H1 (cell line): ENCODE data around the gene ICA1. TPM values are rescaled to one million over a fixed set of nuclear protein-coding genes. Genes with fewer than 3 reads are reported as not detected.

Experiments
- CTCF ChIA-PET: fragments of 300-600 bp; sonication (Branson Sonifier 250); formaldehyde crosslinking; loops from one replicate; lab custom pipeline; 2021; ENCODE audit not compliant: partially characterized antibody; lab: Charles Lee
- POLR2A ChIA-PET: fragments of 300-600 bp; sonication (Branson Sonifier 250); formaldehyde crosslinking; loops from one replicate; lab custom pipeline; 2021; ENCODE audit warnings: inconsistent platforms; ENCODE audit not compliant: partially characterized antibody; lab: Charles Lee
- DNase-seq, 2 experiments: peaks; one replicate each; pipeline versions ENCODE4 v3.0.0 to v3.0.0-alpha.2; 2010 to 2022; ENCODE audit warnings: low spot score in 2 of 2, low read depth in 1 of 2, mixed read lengths in 1 of 2
- FAIRE-seq: peaks from 2 replicates; lab custom pipeline; 2011; peaks lifted over from hg19 to GRCh38; lab: Jason Lieb, UNC
- H2AFZ ChIP-seq: 2 replicates; pipeline ENCODE4 v1.8.1; 2012; ENCODE audit warnings: low read length, inconsistent platforms
- H2AK5ac ChIP-seq: 2 replicates; pipeline ENCODE4 v1.6.1; 2013; ENCODE audit warnings: low read depth, low read length
- H2BK120ac ChIP-seq: replicated peaks from 2 replicates; pipeline ENCODE3; 2013; ENCODE audit warnings: low read depth, low read length, inconsistent platforms
- H2BK12ac ChIP-seq: 2 replicates; pipeline ENCODE4 v1.6.1; 2013; ENCODE audit warnings: low read depth, low read length
- H2BK15ac ChIP-seq: 2 replicates; pipeline ENCODE4 v1.6.1; 2013; ENCODE audit warnings: low read length
- H2BK20ac ChIP-seq: 2 replicates; pipeline ENCODE4 v1.6.1; 2013; ENCODE audit warnings: low read length
- H2BK5ac ChIP-seq: 2 replicates; pipeline ENCODE4 v1.6.1; 2013; ENCODE audit warnings: low read depth, low read length
- H3K14ac ChIP-seq: 2 replicates; pipeline ENCODE4 v1.6.1; 2013; ENCODE audit warnings: inconsistent platforms; ENCODE audit not compliant: insufficient read length
- H3K18ac ChIP-seq: 2 replicates; pipeline ENCODE4 v1.6.1; 2013; ENCODE audit warnings: low read length; ENCODE audit errors: extremely low read depth
- H3K23ac ChIP-seq: 2 replicates; pipeline ENCODE4 v1.6.1; 2013; ENCODE audit warnings: inconsistent platforms; ENCODE audit not compliant: insufficient read length
- H3K23me2 ChIP-seq: 2 replicates; pipeline ENCODE4 v1.6.1; 2013; ENCODE audit warnings: low read depth, low read length
- H3K27ac ChIP-seq: 2 replicates; pipeline ENCODE4 v1.6.1; 2011; ENCODE audit warnings: low read depth, low read length, inconsistent platforms
- H3K27me3 ChIP-seq, 4 experiments: replicated peaks in 1 of 4; 1 replicate in 1 of 4; 2 replicates in 3 of 4; pipeline versions ENCODE4 v1.6.1 to v1.8.1; 2011 to 2013; ENCODE audit warnings: low read length in 3 of 4, mild to moderate bottlenecking in 3 of 4, inconsistent platforms in 2 of 4, mixed read lengths in 2 of 4, moderate library complexity in 1 of 4; ENCODE audit not compliant: control insufficient read depth in 3 of 4, insufficient read depth in 3 of 4; ENCODE audit errors: extremely low read depth in 1 of 4
- H3K36me3 ChIP-seq, 4 experiments: 2 replicates each; pipeline versions ENCODE4 v1.6.1 to v1.8.1; 2011 to 2013; ENCODE audit warnings: mild to moderate bottlenecking in 4 of 4, low read length in 3 of 4, moderate library complexity in 2 of 4, control low read depth in 1 of 4, inconsistent platforms in 1 of 4; ENCODE audit not compliant: insufficient read depth in 4 of 4, control insufficient read depth in 2 of 4
- H3K4ac ChIP-seq: replicated peaks from 2 replicates; pipeline ENCODE3; 2013; ENCODE audit warnings: low read length, low read depth, mixed read lengths, inconsistent platforms; ENCODE audit not compliant: insufficient read length
- H3K4me1 ChIP-seq, 4 experiments: replicated peaks in 1 of 4; 1 replicate in 1 of 4; 2 replicates in 3 of 4; pipeline versions ENCODE4 v1.6.1 to v1.8.1; 2011 to 2013; ENCODE audit warnings: low read length in 3 of 4, inconsistent platforms in 2 of 4, mixed read lengths in 1 of 4; ENCODE audit not compliant: insufficient read depth in 4 of 4, control insufficient read depth in 3 of 4
- H3K4me2 ChIP-seq, 2 experiments: 2 replicates each; pipeline versions ENCODE4 v1.6.1 to v1.8.1; 2011 to 2013; ENCODE audit warnings: low read depth in 2 of 2, low read length in 2 of 2, control low read depth in 1 of 2, inconsistent platforms in 1 of 2, mild to moderate bottlenecking in 1 of 2; ENCODE audit not compliant: insufficient read depth in 1 of 2
- H3K4me3 ChIP-seq, 4 experiments: fragments of 200-600, 300-600 bp in 1 of 4; sonication (generic), shearing (Covaris generic), sonication (Bioruptor Twin) in 1 of 4; 2 replicates each; pipeline versions ENCODE4 v1.5.1 to v1.8.1; 2011 to 2016; ENCODE audit warnings: low read length in 4 of 4, low read depth in 3 of 4, control low read depth in 2 of 4, inconsistent platforms in 2 of 4, mild to moderate bottlenecking in 2 of 4, mixed read lengths in 1 of 4, moderate library complexity in 1 of 4; ENCODE audit not compliant: insufficient read depth in 2 of 4; ENCODE audit errors: extremely low read depth in 1 of 4
- H3K56ac ChIP-seq: replicated peaks from 2 replicates; pipeline ENCODE3; 2013; ENCODE audit warnings: low read depth, mild to moderate bottlenecking, mixed read lengths, low read length, inconsistent platforms; ENCODE audit not compliant: insufficient read length
- H3K79me1 ChIP-seq: 2 replicates; pipeline ENCODE4 v1.6.1; 2013; ENCODE audit warnings: low read depth, low read length, control low read depth
- H3K79me2 ChIP-seq, 2 experiments: 2 replicates each; pipeline versions ENCODE4 v1.6.1 to v1.8.1; 2012 to 2013; ENCODE audit warnings: low read length in 2 of 2, mild to moderate bottlenecking in 2 of 2, inconsistent platforms in 1 of 2; ENCODE audit not compliant: insufficient read depth in 2 of 2, control insufficient read depth in 1 of 2
- H3K9ac ChIP-seq, 4 experiments: replicated peaks in 1 of 4; 1 replicate in 1 of 4; 2 replicates in 3 of 4; pipeline versions ENCODE4 v1.6.1 to v1.8.1; 2011 to 2013; ENCODE audit warnings: low read depth in 3 of 4, low read length in 3 of 4, control low read depth in 2 of 4, mild to moderate bottlenecking in 2 of 4, moderate library complexity in 2 of 4, inconsistent platforms in 1 of 4; ENCODE audit errors: extremely low read depth in 1 of 4
- H3K9me3 ChIP-seq, 2 experiments: 2 replicates each; pipeline versions ENCODE4 v1.6.1 to v1.8.1; 2012 to 2013; ENCODE audit warnings: mild to moderate bottlenecking in 2 of 2, moderate library complexity in 2 of 2, control low read depth in 1 of 2, inconsistent platforms in 1 of 2, low read depth in 1 of 2, low read length in 1 of 2, mixed read lengths in 1 of 2; ENCODE audit not compliant: insufficient read depth in 2 of 2
- H4K20me1 ChIP-seq, 2 experiments: replicated peaks in 1 of 2; 2 replicates each; pipeline versions ENCODE3 to v1.8.1; 2011 to 2013; ENCODE audit warnings: inconsistent platforms in 2 of 2, low read length in 2 of 2, mild to moderate bottlenecking in 1 of 2; ENCODE audit not compliant: insufficient read depth in 2 of 2, control insufficient read depth in 1 of 2
- H4K5ac ChIP-seq: 2 replicates; pipeline ENCODE4 v1.6.1; 2013; ENCODE audit warnings: low read length, low read depth, mixed read lengths, inconsistent platforms; ENCODE audit not compliant: insufficient read length
- H4K8ac ChIP-seq: 2 replicates; pipeline ENCODE4 v1.8.0; 2013; ENCODE audit warnings: mild to moderate bottlenecking, moderate library complexity, low read length, inconsistent platforms; ENCODE audit not compliant: insufficient read depth; ENCODE audit errors: extremely low read depth
- H4K91ac ChIP-seq: replicated peaks from 2 replicates; pipeline ENCODE3; 2013; ENCODE audit warnings: low read length, mixed read lengths, inconsistent platforms; ENCODE audit not compliant: insufficient read length
- CEBPB ChIP-seq: IDR thresholded peaks from 2 replicates; pipeline ENCODE4 v1.6.1; 2012; ENCODE audit warnings: low read depth, low read length
- KDM1A ChIP-seq: fragments of 200-600, 300-600 bp; sonication (generic); IDR thresholded peaks from 2 replicates; pipeline ENCODE4 v1.7.1; 2016; ENCODE audit warnings: mild to moderate bottlenecking, low read length, borderline replicate concordance
- SIX5 ChIP-seq: IDR thresholded peaks from 2 replicates; pipeline ENCODE4 v1.6.1; 2011; ENCODE audit warnings: mild to moderate bottlenecking, low read depth, low read length
- TBP ChIP-seq: IDR thresholded peaks from 2 replicates; pipeline ENCODE4 v1.6.1; 2011; ENCODE audit warnings: low read depth, low read length, improper control_type of control experiment
- TEAD4 ChIP-seq: IDR thresholded peaks from 2 replicates; pipeline ENCODE4 v1.6.1; 2012; ENCODE audit warnings: low read depth, low read length, inconsistent platforms, mixed read lengths
- WGBS, 2 experiments: shearing (Covaris generic) in 1 of 2; methylation state at CpG; one replicate each; pipeline versions ENCODE4 v1.1.6 to v1.1.7; 2013 to 2015; ENCODE audit warnings: low lambda C conversion rate in 2 of 2, mixed read lengths in 2 of 2, inconsistent platforms in 1 of 2, low coverage in 1 of 2, missing lambda C conversion rate in 1 of 2; ENCODE audit not compliant: insufficient replicate concordance in 2 of 2, insufficient coverage in 1 of 2, insufficient read length in 1 of 2; ENCODE audit errors: extremely low coverage in 1 of 2, missing lambda C conversion rate in 1 of 2; 5-methylcytosine and 5-hydroxymethylcytosine counted together
- polyA plus RNA-seq, 7 experiments: library from polyadenylated mRNA; depleted of rRNA in 3 of 7; stranded (reverse) in 5 of 7; unstranded in 2 of 7; fragments of >200 nt in 5 of 7; fragments of 200-250 nt in 2 of 7; gene quantifications; 1 replicate in 5 of 7; 2 replicates in 1 of 7; 4 replicates in 1 of 7; pipeline versions ENCODE4 v1.2.1 to v1.2.3, GENCODE V29; 2011 to 2013; ENCODE audit warnings: missing spikeins in 2 of 7, mixed read lengths in 2 of 7
- total RNA-seq: library from RNA; stranded (reverse); fragmentation: NEBNext Ultra II Directional; extraction: Animal tissue kit (Norgen Biotek cat#: 25700); gene quantifications from 2 replicates; pipeline ENCODE4 v1.2.1, GENCODE V29; 2021

Gene ICA1
- total and polyA plus RNA-seq, 2 of the 8 experiments (the other 6 are each of a cell fraction or from before 2014, with no cell fraction given) = 14.9 to 37.1 TPM

- WGBS, 2 experiments = 84% methylated on average over 5 of the region's 5 CpGs; no CpG with 5 or more reads in 1 of the 2 experiments
- Histone ChIP-seq H4K5ac (no peak overlapping the region), H4K91ac (no peak overlapping the region), H2AK5ac (no peak overlapping the region), H2BK20ac (no peak overlapping the region), H3K9me3 (no peaks in the 10 kb centered on the region), H2BK15ac (no peak overlapping the region), H3K23ac (no peak overlapping the region), H3K4me3 (no peak overlapping the region), H2AFZ (no peak overlapping the region), H4K8ac (no peak overlapping the region; the same call in 1 of the 2 replicates), H3K18ac (no peak overlapping the region), H2BK120ac (no peak overlapping the region), H4K20me1 (no peaks in the 10 kb centered on the region), H3K9ac (no peak overlapping the region), H2BK12ac (no peak overlapping the region), H3K79me2 (no peaks in the 10 kb centered on the region), H3K36me3 (no peaks in the 10 kb centered on the region), H3K56ac (no peak overlapping the region), H3K27ac (no peak overlapping the region), H3K79me1 (no peaks in the 10 kb centered on the region), H3K23me2 (no peaks in the 10 kb centered on the region), H3K14ac (no peak overlapping the region), H3K4me2 (no peak overlapping the region), H3K4me1 (peaks cover 0 to 2% (median 0%) of the 10 kb centered on the region in 4 experiments; a peak in 1 of 7 replicates), H2BK5ac (no peak overlapping the region), H3K4ac (no peak overlapping the region), H3K27me3 (peaks cover 0 to 1% (median 0%) of the 10 kb centered on the region in 4 experiments; a peak in 1 of 7 replicates)
- CTCF ChIA-PET = interaction anchor here (0.8 to 1.7 kb wide), 5 partner anchors 10 to 100 kb away, joined by 3 to 7 read pairs (median 6); no protein-coding TSS in a partner anchor
- POLR2A ChIA-PET = interaction anchor here (1.0 kb wide), 1 partner anchor 12 kb away, joined by 3 read pairs; no protein-coding TSS in a partner anchor
- TF ChIP-seq SIX5 (no peak), TBP (no peak), CEBPB (no peak), TEAD4 (no peak), KDM1A (no peak)
- no peak for FAIRE-seq
- DNase-seq = no peak
These were observed 177.1 kb downstream of the ICA1 start for GRCh38 chr7:8084836-8085235.
